ENCODE data around the gene NAPG.
"Not testable (repeated sequence)": the region's sequence is repeated elsewhere in the genome, so short reads cannot be mapped to it uniquely, and the experiment has no call there.

The NAPG gene

DNA sequence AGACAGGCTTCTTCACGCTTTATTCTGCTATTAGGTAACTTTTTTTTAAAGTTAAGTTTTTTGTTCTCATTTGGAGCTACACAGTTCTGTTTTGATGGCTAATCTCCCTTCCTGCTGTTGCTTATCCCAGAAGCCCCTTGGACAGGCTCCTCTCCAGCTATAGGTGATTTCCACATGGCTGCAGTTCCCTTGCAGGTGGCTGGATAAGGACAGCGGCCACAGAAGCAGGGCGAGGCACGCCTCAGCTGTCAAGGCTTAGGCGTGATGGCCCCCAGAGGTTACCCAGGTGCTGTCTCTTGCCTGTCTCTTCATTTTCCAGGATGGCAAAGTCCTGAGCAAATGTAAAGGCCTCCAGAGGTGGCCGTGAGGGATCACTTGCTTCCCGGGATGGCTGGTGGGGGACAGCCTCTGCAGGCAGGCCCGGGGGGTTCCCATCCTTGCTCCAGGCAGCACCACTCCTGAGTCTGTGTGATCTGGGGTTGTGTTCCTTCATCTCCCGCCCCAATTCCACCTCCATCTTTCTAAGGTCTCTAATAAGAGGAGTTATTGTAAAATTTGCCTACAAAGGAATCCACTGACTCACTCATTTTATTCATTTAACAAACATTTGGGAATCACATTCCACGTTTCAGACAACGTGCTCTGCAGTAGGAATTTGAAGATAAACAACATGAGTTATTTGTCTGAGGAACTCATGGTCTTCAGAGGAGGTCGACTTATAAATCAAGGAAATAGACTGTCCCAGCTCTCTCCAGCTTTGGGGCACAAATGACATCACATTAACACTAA, 53.4 kb downstream of the NAPG start:
- DNase-seq (ENCODE audit: low read depth in 2 of 2) = no peak

DNA sequence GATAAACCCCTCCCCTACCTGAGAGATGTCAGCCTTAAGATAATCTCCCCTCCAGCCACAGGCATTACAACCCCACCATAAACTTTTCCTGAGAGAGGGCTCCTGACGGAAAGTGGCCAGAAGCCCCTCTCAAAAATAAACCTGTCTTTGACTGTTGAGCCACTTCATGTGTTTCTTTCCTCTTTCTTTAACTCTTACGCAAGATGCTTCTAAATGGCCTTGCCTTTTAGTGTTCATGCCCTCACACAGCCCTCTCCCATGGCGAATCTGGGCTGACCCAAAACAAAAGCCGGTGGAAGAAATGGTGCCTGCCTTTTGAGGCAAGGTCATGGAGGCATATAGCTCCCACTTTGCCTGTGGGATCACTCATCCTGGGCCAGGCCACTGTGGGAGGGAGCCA, 54.4 kb downstream of the NAPG start:
- no peak for DNase-seq (ENCODE audit: low read depth in 2 of 2)

DNA sequence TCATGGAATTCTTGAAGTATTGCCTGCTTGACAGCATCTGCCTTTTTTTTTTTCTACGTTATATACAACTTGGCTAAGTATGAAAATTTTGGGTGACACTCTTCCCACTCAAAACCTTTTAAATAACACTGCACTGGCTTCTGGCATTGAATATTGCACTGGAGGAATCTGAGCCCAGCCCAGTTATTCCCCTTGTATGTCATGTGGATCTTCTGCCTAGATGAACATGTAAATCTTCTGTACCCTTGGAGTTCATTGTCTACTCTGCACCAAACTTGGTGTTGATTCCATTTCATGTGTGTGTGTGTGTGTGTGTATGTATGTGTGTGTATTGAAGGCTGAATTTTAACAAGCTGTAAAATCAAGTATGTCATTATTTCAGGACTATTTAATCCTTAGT, 59.4 kb downstream of the NAPG start:
- DNase-seq (ENCODE audit: low read depth in 2 of 2) = no peak

DNA sequence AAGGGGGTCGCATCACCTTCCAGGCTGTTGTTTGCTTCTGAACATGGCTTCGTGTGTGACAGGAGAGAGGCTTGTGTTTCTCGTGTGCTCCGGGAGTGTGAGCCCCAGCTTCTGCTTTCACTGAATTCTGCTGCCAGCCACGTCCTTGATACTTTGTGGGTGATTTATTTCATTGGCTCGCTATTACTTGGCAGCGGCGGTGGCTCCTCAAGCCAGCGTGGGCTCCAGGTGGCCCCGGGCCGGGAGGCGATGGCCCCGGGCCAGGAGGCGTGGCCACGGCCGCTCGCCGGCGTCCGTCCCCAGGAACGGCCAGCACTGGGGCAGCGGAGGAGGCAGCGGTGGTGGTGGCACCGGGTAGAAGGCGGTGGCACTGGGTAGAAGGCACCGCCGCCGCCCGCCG, 63.1 kb downstream of the NAPG start:
- DNase-seq (ENCODE audit: low read depth in 2 of 2) = no peak

DNA sequence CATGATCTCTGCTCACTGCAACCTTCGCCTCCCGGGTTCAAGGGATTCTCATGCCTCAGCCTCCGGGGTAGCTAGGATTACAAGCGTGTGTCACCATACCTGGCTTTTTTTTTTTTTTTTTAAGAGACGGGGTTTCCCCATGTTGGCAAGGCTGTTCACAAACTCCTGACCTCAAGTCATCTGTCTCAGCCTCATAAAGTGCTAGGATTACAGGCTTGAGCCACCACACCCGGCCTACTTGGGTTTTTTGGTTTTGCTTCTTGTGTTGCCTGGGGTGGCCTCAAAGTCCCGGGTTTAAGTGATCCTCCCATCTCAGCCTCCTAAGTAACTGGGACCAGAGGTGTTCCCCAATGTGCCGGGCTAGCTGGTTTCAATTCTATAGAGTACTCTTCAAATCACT, 64.6 kb downstream of the NAPG start:
- DNase-seq (ENCODE audit: low read depth in 2 of 2) = no peak

DNA sequence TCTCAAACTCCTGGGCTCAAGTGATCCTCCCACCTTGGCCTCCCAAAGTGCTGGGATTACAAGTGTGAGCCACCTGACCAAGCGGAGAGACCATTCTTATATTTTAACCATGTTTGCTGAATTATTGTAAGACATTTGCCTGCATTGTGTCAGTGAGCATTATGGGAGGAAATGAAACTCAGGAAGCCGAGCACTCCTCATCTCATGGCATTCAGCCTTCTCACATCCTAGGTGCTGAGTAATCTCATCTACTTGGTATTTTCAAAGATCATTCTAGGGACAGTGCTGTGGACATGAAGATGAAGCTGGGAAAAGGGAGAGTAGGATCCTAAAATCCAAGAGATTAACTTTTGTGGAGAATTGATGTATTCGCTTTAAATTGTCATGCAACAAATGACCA, 66.1 kb downstream of the NAPG start:
- DNase-seq (ENCODE audit: low read depth in 2 of 2) = no peak

DNA sequence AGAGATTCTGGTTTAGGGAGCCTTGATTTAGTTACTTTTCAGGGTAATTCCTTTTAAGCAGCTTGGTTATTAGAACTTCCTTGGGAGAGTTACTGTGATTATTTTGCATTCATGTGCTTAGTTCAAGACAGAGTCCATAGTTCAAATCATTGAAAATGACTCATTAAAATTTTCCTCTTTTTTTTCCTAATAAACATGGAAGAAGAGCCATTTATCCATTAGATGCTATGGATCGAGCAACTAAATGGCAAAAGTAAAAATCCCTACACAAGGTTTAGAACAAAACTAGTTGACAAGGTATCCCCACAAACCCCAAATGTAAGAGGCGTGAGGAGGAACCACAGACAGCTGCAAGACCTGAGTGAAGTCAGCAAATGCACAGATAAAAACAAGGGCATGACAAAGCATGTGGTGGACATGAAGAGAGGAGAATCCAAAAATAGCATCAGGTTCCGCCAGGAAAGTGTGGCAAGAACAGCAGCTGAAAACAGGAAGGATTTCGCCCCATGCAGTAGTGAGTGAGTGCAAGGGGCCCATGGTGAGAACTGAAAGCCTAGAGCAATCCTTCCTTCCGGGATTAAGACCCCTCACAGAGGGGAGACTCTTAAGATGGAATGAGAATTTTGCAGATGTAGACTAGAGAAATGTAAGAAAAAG, 67.7 kb downstream of the NAPG start:
- DNase-seq (ENCODE audit: low read depth in 2 of 2) = not testable (repeated sequence)

DNA sequence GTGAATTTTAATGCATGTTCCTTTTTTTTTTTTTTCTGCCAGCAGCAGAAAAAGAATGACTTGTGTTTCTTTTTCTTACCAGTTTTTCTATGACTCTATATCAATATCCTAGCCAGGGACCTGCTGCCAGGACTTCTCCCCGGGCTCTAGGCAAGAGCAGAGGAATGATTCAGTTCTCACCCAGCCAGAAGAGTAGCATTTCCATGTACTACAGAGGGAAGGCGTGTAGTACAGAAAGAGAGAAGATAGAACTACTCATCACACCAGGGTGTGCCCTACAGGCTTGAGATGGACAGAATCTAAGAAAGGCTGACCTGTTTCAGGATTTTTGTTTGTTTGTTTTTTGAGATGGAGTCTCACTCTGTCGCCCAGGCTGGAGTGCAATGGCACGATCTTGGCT, 70.1 kb downstream of the NAPG start:
- not testable (repeated sequence) for DNase-seq (ENCODE audit: low read depth in 2 of 2)

DNA sequence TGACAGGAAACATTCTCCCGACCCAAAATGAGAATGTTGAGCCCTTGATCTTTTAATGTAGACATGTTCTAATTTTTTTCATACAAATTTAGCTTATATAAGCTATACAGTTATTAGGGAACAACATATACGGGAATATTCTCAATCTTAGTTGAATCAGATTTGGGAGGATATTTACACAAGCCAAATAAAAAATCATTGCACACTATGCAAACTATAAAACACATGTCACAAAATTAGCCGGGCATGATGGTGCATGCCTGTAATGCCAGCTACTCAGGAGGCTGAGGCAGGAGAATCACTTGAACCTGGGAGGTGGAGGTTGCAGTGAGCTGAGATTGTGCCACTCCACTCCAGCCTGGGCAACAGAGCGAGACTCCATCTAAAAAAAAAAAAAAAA, 71.9 kb downstream of the NAPG start:
- not testable (repeated sequence) for DNase-seq (ENCODE audit: low read depth in 2 of 2)

DNA sequence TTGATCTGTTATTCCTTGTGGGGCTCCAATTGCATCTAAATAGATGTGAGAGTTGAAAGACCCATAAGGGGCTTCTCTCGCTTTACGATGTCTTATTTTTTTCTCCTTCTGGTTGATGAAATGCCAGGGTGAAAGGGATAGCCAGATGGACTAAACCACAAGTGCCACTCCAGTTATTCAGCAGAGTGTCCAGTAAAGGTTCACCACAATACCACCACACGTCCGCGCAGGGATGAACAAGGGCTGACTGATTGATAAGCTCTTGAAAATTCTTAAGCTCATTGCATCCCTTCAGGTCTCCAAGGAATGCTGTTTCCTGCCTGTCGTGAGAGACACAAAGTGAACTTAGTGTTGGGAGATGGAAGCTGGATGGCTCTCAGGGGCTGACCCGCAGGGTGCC, 74.9 kb downstream of the NAPG start:
- DNase-seq (ENCODE audit: low read depth in 2 of 2) = not testable (repeated sequence)
